Measurements from ENCODE around the gene ZNF189.

GRCh38 chr9:101359679-101360078 is 39.0 kb upstream of the ZNF189 start:
- TF ChIP-seq BHLHE40 (IDR thresholded peaks at IDR 0.05; ENCODE audit: borderline replicate concordance), result no peak
- no peak for TF ChIP-seq ELF4 (IDR thresholded peaks at IDR 0.05)
- TF ChIP-seq TARDBP (IDR thresholded peaks at IDR 0.05), result no peak
- no peak for TF ChIP-seq FOXA1 (IDR thresholded peaks at IDR 0.05)
- no peak for TF ChIP-seq ARNT (IDR thresholded peaks at IDR 0.05)
- no peak for TF ChIP-seq ZNF384 (IDR thresholded peaks at IDR 0.05)
- TF ChIP-seq HDGF (IDR thresholded peaks at IDR 0.05; ENCODE audit: borderline replicate concordance), result no peak
- TF ChIP-seq FOXK2 (IDR thresholded peaks at IDR 0.05), result no peak
- TF ChIP-seq FOXM1 (IDR thresholded peaks at IDR 0.05; ENCODE audit: borderline replicate concordance), result no peak
- no peak for TF ChIP-seq LEF1 (IDR thresholded peaks at IDR 0.05; ENCODE audit: borderline replicate concordance)

Data from HEK293T (cell line).